Hepatocyte (in vitro differentiated cells): Measurements from ENCODE around the gene PNO1. TPM values are rescaled to one million over a fixed set of nuclear protein-coding genes. Genes with fewer than 3 reads are reported as not detected.

Experiments
- DNase-seq: peaks from one replicate; pipeline ENCODE4 v3.0.0-alpha.2; 2016; ENCODE audit warnings: low spot score
- H2AFZ ChIP-seq: fragments of 200-600 bp; sonication (generic); 2 replicates; pipeline ENCODE4 v1.6.0; 2016; ENCODE audit warnings: antibody characterized with exemption, mild to moderate bottlenecking
- H3K27ac ChIP-seq: fragments of 200-600 bp; sonication (generic); 2 replicates; pipeline ENCODE4 v1.5.1; 2016; ENCODE audit warnings: mild to moderate bottlenecking
- H3K27me3 ChIP-seq: fragments of 200-600 bp; sonication (generic); 2 replicates; pipeline ENCODE4 v1.6.1; 2016
- H3K36me3 ChIP-seq: fragments of 200-600 bp; sonication (generic); replicated peaks from 2 replicates; pipeline ENCODE4 v1.5.1; 2016; ENCODE audit warnings: low read depth; ENCODE audit not compliant: insufficient read depth
- H3K4me1 ChIP-seq: fragments of 200-600 bp; sonication (generic); 2 replicates; pipeline ENCODE4 v1.5.1; 2016; ENCODE audit warnings: mild to moderate bottlenecking, moderate library complexity; ENCODE audit not compliant: insufficient read depth
- H3K4me2 ChIP-seq: fragments of 200-600 bp; sonication (generic); 2 replicates; pipeline ENCODE4 v1.6.0; 2016
- H3K4me3 ChIP-seq: fragments of 200-600 bp; sonication (generic); 2 replicates; pipeline ENCODE4 v1.5.1; 2016; ENCODE audit warnings: mild to moderate bottlenecking
- H3K79me2 ChIP-seq: fragments of 200-600 bp; sonication (generic); 2 replicates; pipeline ENCODE4 v1.6.0; 2017; ENCODE audit warnings: mild to moderate bottlenecking
- H3K9me2 ChIP-seq: fragments of 200-600 bp; sonication (generic); replicated peaks from 2 replicates; pipeline ENCODE4 v1.6.0; 2017; ENCODE audit warnings: mild to moderate bottlenecking; ENCODE audit not compliant: insufficient read depth
- H3K9me3 ChIP-seq: fragments of 200-600 bp; sonication (generic); 2 replicates; pipeline ENCODE4 v1.5.1; 2016; ENCODE audit warnings: low read depth, mild to moderate bottlenecking
- H4K20me1 ChIP-seq: fragments of 200-600 bp; sonication (generic); 2 replicates; pipeline ENCODE4 v1.6.0; 2016; ENCODE audit warnings: mild to moderate bottlenecking; ENCODE audit not compliant: insufficient read depth, poor library complexity, severe bottlenecking
- EZH2 ChIP-seq: fragments of 200-600 bp; sonication (generic); IDR thresholded peaks from 2 replicates; pipeline ENCODE4 v1.6.1; 2016; ENCODE audit warnings: antibody characterized with exemption, mild to moderate bottlenecking, borderline replicate concordance
- EZH2phosphoT487 ChIP-seq: fragments of 200-600 bp; sonication (generic); IDR thresholded peaks from one replicate; pipeline ENCODE4 v1.6.1; 2018; ENCODE audit warnings: antibody characterized with exemption, mild to moderate bottlenecking, low read depth, moderate library complexity; ENCODE audit not compliant: unreplicated experiment, severe bottlenecking
- WGBS: methylation state at CpG from one replicate; pipeline ENCODE4 v1.1.6; 2016; ENCODE audit warnings: low lambda C conversion rate; ENCODE audit errors: missing lambda C conversion rate; 5-methylcytosine and 5-hydroxymethylcytosine counted together
- polyA plus RNA-seq: library from polyadenylated mRNA; unstranded; fragments of >200 nt; fragmentation: Nextera tagmentation; extraction: Ambion mirVana; gene quantifications from 2 replicates; pipeline ENCODE4 v1.2.1, GENCODE V29; 2016
- total RNA-seq: library from RNA; depleted of rRNA; stranded (reverse); fragments of >200 nt; gene quantifications from 2 replicates; pipeline ENCODE4 v1.2.3, GENCODE V29; 2014
- TF ChIP-seq, protein P1 (sequence below): fragments of 200-600 bp; sonication (generic); IDR thresholded peaks from 2 replicates; pipeline ENCODE4 v1.5.1; 2016; ENCODE audit warnings: antibody characterized with exemption, mild to moderate bottlenecking; ENCODE audit not compliant: poor library complexity

The PNO1 gene
- total and polyA plus RNA-seq, 2 experiments from 2014 or later: 15.5 to 22.9 TPM

DNA sequence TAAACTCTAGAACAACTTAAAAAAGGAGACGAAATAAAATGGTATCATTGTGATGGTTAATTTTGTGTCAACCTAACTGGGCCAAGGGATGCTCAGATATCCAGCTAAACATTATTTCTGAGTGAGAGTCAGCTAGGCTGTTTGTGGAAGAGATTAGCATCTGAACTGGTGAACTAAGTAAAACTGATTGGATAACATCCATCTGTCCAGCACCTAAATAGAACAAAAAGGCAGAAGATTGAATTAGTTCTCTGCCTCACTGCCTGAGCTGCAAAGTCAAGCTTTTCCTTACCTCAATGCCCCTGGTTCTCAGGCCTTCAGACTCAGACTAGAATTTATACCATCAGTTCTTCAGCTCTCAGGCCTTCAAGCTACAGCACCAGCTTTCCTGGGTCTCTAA lies 64.6 kb downstream of the PNO1 start:
- WGBS: 100% methylated on average over 1 of the region's 1 CpG

DNA sequence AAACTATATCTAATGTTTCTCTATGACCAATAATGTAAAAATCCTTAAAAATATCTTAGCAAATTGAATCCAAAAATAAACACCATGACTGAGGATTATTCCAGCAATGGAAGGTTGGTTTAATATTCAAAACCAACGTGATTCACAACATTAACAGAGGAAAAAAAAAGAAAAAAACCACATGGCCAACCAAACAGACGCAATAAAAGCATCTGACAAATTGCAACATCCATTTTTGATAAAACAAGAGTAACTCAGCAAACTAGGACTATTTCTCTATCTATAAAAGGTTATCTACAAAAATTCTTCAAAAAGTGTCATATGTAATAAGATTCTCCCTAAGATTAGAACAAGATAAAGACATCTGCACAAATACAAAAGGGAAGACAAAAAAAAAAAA lies 65.7 kb downstream of the PNO1 start:
- H3K79me2 ChIP-seq: peaks cover 100% of the 10 kb centered on the region
- 77% methylated on average over 2 of the region's 2 CpGs for WGBS
- TF ChIP-seq EZH2 (no peak), EZH2phosphoT487 (no peak)
- TF ChIP-seq, protein P1, sequence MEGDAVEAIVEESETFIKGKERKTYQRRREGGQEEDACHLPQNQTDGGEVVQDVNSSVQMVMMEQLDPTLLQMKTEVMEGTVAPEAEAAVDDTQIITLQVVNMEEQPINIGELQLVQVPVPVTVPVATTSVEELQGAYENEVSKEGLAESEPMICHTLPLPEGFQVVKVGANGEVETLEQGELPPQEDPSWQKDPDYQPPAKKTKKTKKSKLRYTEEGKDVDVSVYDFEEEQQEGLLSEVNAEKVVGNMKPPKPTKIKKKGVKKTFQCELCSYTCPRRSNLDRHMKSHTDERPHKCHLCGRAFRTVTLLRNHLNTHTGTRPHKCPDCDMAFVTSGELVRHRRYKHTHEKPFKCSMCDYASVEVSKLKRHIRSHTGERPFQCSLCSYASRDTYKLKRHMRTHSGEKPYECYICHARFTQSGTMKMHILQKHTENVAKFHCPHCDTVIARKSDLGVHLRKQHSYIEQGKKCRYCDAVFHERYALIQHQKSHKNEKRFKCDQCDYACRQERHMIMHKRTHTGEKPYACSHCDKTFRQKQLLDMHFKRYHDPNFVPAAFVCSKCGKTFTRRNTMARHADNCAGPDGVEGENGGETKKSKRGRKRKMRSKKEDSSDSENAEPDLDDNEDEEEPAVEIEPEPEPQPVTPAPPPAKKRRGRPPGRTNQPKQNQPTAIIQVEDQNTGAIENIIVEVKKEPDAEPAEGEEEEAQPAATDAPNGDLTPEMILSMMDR: no peak

More for the DNA sequence above, 64.6 kb downstream of the PNO1 start:
- Histone ChIP-seq H3K4me1 (peaks cover 12% of the 10 kb centered on the region), H3K4me3 (no peak overlapping the region), H3K79me2 (peaks cover 100% of the 10 kb centered on the region), H3K9me3 (no peaks in the 10 kb centered on the region), H3K27ac (no peak overlapping the region), H2AFZ (no peak overlapping the region), H3K36me3 (no peaks in the 10 kb centered on the region), H3K4me2 (no peak overlapping the region), H3K9me2 (no peaks in the 10 kb centered on the region), H4K20me1 (peaks cover 72% of the 10 kb centered on the region), H3K27me3 (no peaks in the 10 kb centered on the region)
- DNase-seq: no peak
- TF ChIP-seq, protein P1: no peak

DNA sequence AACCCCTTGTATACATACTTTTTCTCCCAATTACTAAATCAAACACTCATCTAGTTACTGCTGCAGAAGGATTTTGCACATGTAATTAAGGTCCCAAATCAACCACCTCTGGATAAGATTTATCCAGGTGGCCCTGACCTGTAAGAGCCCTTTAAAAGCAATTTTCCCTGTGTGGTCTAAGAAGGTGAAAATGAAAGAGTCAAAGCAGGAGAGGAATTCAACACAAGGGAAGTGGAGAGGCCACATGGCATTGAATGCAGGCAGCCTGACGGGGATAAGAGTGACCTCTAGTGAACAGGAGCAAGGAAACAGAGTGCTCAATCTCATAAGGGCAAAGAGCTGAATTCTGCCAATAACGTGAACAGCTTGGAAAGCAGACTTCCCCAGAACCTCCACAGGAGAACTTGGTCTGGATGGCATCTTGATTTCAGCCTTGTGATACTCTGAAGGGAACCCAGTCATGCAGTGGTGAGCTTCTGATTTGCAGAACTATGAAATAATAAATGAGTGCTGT lies 67.5 kb downstream of the PNO1 start:
- 22% methylated on average over 2 of the region's 2 CpGs for WGBS
- DNase-seq: peak; percentile 48
- no peaks in the 10 kb centered on the region for H3K27me3 ChIP-seq
- H3K4me3 ChIP-seq: no peak overlapping the region
- peaks cover 76% of the 10 kb centered on the region for H4K20me1 ChIP-seq
- no peaks in the 10 kb centered on the region for H3K9me3 ChIP-seq
- peaks cover 100% of the 10 kb centered on the region for H3K79me2 ChIP-seq
- no peak overlapping the region for H3K27ac ChIP-seq
- no peaks in the 10 kb centered on the region for H3K36me3 ChIP-seq
- H2AFZ ChIP-seq: no peak overlapping the region
- TF ChIP-seq EZH2phosphoT487: no peak
- TF ChIP-seq, protein P1: peak; percentile 24
- peaks cover 3% of the 10 kb centered on the region for H3K4me1 ChIP-seq
- H3K9me2 ChIP-seq: no peaks in the 10 kb centered on the region
- H3K4me2 ChIP-seq: peak overlapping the region; percentile 54

More for the DNA sequence above, 65.7 kb downstream of the PNO1 start:
- H3K9me3 ChIP-seq: no peaks in the 10 kb centered on the region
- H3K4me2 ChIP-seq: no peak overlapping the region
- DNase-seq: no peak
- H3K4me1 ChIP-seq: peaks cover 3% of the 10 kb centered on the region
- H3K27ac ChIP-seq: no peak overlapping the region
- no peaks in the 10 kb centered on the region for H3K27me3 ChIP-seq
- H3K9me2 ChIP-seq: no peaks in the 10 kb centered on the region
- H3K36me3 ChIP-seq: no peaks in the 10 kb centered on the region
- peaks cover 72% of the 10 kb centered on the region for H4K20me1 ChIP-seq
- no peak overlapping the region for H2AFZ ChIP-seq
- H3K4me3 ChIP-seq: no peak overlapping the region

Other genes starting within 250 kb of the PNO1 start
- 52.1 and 55.6 TPM in 2 replicates for gene C1D, start 94.9 kb upstream of the PNO1 start, total RNA-seq
- 29.4 and 34.7 TPM in 2 replicates for gene C1D, start 94.9 kb upstream of the PNO1 start, polyA plus RNA-seq
- gene PPP3R1, start 94.6 kb downstream of the PNO1 start, total RNA-seq: 35.1 and 46.5 TPM in 2 replicates
- gene PPP3R1, start 94.6 kb downstream of the PNO1 start, polyA plus RNA-seq: 3.5 and 5.1 TPM in 2 replicates
- 5.8 and 7.9 TPM in 2 replicates for gene CNRIP1, start 162.1 kb downstream of the PNO1 start, total RNA-seq
- gene CNRIP1, start 162.1 kb downstream of the PNO1 start, polyA plus RNA-seq: 3.1 and 8.6 TPM in 2 replicates
- 0.08 and 0.93 TPM in 2 replicates for gene PLEK, start 207.4 kb downstream of the PNO1 start, total RNA-seq
- gene PLEK, start 207.4 kb downstream of the PNO1 start, polyA plus RNA-seq: 0.72 and 0.92 TPM in 2 replicates